HG02943 (cell line): ENCODE measurements around the gene CFAP46.

Experiments used
- ATAC-seq: cut with Tn5 transposase; IDR thresholded peaks from one replicate; pipeline ENCODE4 v1.9.1; 2021; ENCODE audit warnings: mild to moderate bottlenecking, low read depth, moderate library complexity; ENCODE audit not compliant: unreplicated experiment

Gene CFAP46

DNA sequence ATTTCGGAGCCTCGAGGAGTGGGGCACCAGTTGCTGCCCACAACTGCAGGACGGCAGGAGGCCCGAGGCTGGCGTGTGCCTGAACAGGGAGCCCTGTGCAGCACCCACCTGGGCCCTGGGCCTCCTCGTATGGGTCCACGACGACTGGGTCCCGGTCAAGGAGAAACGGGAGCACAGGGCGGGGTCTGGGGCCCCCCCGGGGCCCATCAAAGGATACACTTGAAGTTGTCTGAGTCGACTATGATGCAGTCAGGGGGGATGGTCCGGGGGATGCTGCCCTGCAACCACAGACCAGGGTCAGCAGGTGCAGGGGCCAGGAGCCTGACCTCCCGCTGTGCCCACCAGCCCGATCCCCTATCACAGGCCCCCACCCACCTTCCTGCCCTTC is 127.9 kb downstream of the CFAP46 start:
- no peak for ATAC-seq

DNA sequence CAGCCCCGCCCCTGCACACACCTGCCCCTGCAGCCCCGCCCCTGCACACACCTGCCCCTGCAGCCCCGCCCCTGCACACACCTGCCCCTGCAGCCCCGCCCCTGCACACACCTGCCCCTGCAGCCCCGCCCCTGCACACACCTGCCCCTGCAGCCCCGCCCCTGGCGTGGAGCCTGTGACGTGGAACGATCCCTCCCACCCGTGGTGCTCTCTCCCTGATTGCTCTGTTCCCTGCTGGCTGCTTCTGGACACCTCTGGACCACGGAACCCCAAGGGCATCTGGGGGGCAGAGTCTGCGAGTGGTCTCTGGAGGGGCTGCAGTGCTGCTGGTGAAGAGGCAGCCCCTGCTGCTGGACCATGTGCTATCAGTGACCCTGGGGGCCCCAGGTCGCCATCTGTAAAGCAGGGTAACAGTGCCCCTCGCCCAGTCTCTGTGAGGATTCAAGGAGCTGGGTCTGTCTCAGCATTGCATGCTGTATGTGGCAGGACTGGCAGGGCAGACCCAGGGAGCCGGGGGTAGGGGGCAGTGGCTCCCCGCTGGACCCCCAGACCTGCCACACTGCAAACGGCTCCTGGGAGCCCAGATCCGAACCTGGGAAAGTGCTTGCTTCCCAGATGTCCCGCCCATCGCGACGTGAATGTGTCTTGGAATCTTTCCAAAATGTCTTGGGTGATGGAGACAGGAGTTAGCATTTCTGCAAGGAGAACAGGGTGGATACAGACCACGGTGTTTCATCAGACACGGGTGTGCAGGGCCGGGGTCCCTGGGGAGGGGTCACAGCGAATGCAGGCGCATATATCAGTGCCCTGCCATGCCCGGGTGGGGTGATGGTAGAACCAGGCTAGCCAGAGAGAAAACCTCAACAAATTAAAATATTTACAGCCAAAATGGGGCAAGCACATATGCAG is 128.6 kb downstream of the CFAP46 start:
- no peak for ATAC-seq

DNA sequence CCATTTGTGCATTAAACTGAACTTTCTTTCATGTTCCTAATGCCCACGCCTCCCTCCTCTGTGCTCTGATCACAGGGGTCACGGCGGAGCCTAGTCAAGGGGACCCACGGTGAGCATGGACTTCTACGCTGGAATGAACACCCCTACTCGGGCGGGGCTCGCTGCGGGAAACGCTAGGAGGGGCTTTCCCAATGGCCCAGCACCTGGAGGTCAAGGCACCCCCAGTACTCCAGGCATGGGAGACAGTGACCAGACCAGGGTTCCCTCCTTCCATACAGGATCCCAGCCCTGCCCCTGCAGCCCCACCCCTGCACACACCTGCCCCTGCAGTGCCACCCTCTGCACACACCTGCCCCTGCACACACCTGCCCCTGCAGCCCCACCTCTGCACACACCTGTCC is 129.4 kb downstream of the CFAP46 start:
- ATAC-seq, result no peak

- no peak for ATAC-seq
Observed at GRCh38 chr10:132812520-132812919, 129.8 kb downstream of the CFAP46 start.

- no peak for ATAC-seq
Observed at GRCh38 chr10:132811891-132812481, 130.4 kb downstream of the CFAP46 start.

GRCh38 chr10:132810807-132811700 is 131.3 kb downstream of the CFAP46 start:
- ATAC-seq, result no peak

GRCh38 chr10:132810141-132810806 is 132.1 kb downstream of the CFAP46 start:
- ATAC-seq, result no peak

DNA sequence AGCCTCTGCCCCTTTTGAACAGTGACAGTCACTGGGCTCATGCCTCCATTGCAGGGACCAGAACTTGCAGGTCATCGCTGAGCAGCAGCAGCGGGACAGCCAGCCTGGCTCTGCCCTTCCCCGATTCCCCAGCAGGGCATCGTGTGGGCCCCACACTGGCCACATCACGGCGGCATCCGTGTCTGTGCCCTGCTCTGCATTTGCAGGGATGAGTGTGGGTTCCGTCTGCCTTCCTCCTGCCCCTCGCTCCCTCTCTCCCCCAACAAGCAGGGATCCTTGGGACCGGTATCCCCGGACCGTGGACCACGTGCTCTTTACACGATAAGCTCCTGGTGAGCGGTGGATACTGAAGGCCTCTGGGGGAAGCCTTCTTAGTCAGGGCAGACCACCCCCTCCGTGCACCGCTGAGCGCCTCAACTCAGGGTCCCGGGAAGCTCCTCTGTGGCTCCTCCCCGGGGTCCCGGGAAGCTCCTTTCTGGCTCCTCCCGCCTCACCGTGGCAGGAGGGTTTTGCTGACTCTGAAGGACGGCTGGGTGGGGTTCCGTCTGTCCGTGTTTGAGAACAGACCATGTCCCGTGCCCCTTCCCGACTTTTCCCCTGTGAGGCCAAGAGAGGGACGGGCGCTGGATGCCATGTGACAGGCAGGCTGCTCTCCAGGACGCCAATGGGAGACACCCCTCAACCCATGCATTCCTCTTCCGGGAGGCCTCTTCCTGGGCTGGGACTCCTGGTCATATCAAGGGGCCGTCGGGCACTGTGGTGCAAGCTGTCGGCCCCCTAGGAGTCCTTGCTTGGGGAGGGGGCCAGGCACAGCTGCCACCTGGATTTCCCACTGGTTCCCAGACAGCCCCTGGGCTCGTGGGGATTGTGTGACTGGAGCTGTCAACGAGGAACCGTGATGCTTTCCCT is 132.9 kb downstream of the CFAP46 start:
- no peak for ATAC-seq

GRCh38 chr10:132808383-132809231 is 133.8 kb downstream of the CFAP46 start:
- ATAC-seq, result no peak

DNA sequence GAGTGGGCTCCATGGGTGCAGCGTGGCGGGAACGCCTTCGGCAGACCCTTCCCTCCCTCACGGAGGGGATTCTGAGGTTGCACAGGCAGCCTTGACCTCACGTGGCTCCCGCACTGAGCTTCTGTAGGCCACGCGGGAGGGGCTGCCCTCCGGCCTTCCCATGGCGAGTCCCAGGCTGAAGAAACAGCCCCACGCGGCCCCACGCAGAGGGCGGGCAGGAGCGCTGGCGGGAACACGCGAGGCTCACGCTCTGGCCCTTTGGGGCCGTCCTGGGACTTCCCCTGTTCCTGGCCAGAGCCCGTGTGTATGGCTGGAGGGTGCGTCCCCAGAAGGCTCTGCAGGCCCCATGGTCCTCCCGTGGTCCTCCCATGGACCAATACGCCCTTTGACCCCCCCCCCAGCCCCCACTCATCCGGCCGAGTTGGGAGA is 134.7 kb downstream of the CFAP46 start:
- no peak for ATAC-seq

DNA sequence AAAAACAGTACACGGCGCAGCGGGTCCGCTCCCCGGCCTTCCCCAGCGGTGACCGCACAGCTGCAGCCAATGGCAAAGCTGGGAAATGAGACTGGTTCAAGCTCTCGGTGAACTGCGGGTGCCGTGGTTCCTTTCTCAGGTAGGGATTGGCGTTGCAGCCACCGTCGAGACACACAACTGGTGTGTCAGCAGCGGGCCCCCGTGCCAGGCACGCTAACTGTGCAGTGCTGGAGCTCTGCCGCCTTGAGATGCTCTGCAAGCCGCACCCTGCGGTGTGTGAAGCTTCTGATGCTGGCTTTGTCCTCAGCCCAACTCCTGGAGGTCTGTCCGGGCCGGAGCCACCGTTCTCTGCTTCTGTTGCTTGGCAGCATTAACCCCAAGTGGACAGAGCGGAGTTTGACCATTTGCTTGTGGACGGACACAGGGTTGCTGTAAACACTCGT is 135.8 kb downstream of the CFAP46 start:
- ATAC-seq, result no peak

- ATAC-seq, result no peak
Observed at GRCh38 chr10:132806110-132806509, 136.3 kb downstream of the CFAP46 start.

DNA sequence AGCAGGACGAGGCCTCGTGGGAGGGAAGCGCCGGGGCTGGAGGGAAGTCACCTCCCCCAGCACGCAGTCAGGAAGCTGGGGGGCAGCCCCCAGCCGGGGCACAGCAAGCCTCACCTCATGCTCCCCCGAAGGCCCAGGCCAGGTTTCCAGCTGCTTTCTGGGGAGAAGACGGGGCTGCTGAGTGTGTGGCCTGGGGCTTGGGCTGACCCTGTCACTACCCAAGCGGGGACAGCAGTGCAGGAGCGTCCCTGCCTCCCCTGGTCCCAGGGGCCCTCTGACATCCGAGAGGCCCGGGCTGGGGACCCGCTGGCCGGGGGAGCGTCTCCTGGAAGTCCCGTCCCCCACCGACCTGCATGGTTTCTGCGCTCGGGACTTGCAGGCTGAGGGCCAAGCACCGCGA is 136.8 kb downstream of the CFAP46 start:
- no peak for ATAC-seq

DNA sequence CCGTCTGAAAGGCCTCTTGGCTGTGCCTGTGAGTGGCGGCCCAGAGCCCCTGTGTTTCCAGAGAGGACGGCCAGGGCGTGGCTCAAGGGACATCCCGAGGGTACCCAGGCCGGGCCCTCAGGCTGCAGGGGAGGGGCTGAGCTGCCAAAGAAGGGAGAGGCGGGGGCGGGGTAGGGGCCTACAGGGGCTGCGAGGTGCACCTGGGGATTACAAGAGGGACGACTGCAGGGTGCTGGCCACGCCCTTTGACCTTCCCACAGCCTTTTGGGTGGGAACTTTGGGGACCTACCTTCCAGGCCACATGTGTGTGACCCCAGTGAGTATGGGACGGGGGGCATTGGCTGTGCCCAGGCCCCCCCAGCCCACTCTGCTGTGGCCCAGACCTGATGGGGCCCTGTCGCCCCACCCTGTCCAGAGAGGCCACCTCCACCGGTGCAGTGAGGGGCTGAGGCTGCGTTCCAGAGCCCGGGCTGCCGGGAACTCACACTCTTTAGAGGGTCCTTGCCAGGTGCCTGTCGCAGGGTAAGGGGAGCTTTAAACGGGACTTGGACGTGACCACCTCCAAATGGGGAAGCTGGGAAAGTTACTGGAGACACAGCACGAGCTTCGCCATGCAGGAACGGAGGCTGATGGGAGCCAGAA is 137.5 kb downstream of the CFAP46 start:
- ATAC-seq, result no peak

GRCh38 chr10:132804287-132804686 is 138.1 kb downstream of the CFAP46 start:
- no peak for ATAC-seq

- no peak for ATAC-seq
Observed at GRCh38 chr10:132803416-132804210, 138.8 kb downstream of the CFAP46 start.

GRCh38 chr10:132802694-132803320 is 139.6 kb downstream of the CFAP46 start:
- no peak for ATAC-seq
